ENCODE measurements around the gene FAM193A.

- TF ChIP-seq POLR2AphosphoS5 (IDR thresholded peaks at IDR 0.05; ENCODE audit: low read depth) = no peak
- peak; percentile 27 for TF ChIP-seq CTCF (IDR thresholded peaks at IDR 0.05; ENCODE audit: insufficient read depth, low read length)
- TF ChIP-seq GABPA (IDR thresholded peaks at IDR 0.05; ENCODE audit: low read depth) = no peak
- no peak for TF ChIP-seq REST (IDR thresholded peaks at IDR 0.05; ENCODE audit: insufficient replicate concordance, low read depth)
- TF ChIP-seq SPI1 (IDR thresholded peaks at IDR 0.05; ENCODE audit: borderline replicate concordance, low read depth) = peak; percentile 49; the same call in 1 of the 2 replicates
Observed at GRCh38 chr4:2598511-2599303, 62.3 kb downstream of the FAM193A start.
